Measurements from ENCODE around the gene ATP8B3. TPM values are rescaled to one million over a fixed set of nuclear protein-coding genes. Genes with fewer than 3 reads are reported as not detected.

Gene ATP8B3
- total and polyA plus RNA-seq, 10 of the 15 experiments (the other 5 are each of a cell fraction or from before 2014, with no cell fraction given): 0.13 to 1.7 (median 0.52) TPM

DNA sequence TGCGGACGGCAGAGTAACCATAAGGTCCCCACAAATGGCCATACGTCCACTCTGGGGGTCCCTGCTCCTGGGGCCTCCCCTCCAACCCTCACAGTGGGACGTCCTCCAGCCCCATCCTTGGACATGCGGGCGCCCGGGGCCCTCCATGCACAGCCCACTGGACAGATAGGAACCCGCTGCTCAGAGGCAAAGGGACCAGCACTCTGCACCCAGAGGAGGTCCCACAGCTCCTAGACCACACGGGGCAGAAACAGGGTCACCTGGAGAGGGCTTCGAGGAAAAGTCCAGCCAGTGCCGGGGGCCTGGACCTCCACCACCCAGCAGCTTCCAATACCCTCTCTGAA, 25.1 kb upstream of the ATP8B3 start:
- H4K20me1 ChIP-seq (ENCODE audit: control insufficient read depth, insufficient read depth): peaks cover 8% of the 10 kb centered on the region
- TF ChIP-seq YY1 (IDR thresholded peaks at IDR 0.05; ENCODE audit: low read depth, low read length): no peak
- TF ChIP-seq ATF7 (IDR thresholded peaks at IDR 0.05; ENCODE audit: low read depth): no peak
- TF ChIP-seq EGR1 (IDR thresholded peaks at IDR 0.05; ENCODE audit: borderline replicate concordance in 1 of 2, low read depth in 2 of 2, low read length in 2 of 2): no peak
- TF ChIP-seq NR2C2 (IDR thresholded peaks at IDR 0.05; ENCODE audit: borderline replicate concordance, control insufficient read depth, insufficient read length, low read depth): no peak
- no peak for TF ChIP-seq CBX3 (IDR thresholded peaks at IDR 0.05; ENCODE audit: borderline replicate concordance, low read depth)
- TF ChIP-seq SIN3A (IDR thresholded peaks at IDR 0.05; ENCODE audit: low read depth, low read length): no peak
- TF ChIP-seq ZNF687 (IDR thresholded peaks at IDR 0.05): no peak
- no peak for TF ChIP-seq ASH2L (IDR thresholded peaks at IDR 0.05; ENCODE audit: borderline replicate concordance, low read depth)
- TF ChIP-seq SRF (IDR thresholded peaks at IDR 0.05; ENCODE audit: low read depth in 2 of 2, low read length in 2 of 2): no peak
- TF ChIP-seq, protein P1, sequence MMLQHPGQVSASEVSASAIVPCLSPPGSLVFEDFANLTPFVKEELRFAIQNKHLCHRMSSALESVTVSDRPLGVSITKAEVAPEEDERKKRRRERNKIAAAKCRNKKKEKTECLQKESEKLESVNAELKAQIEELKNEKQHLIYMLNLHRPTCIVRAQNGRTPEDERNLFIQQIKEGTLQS (IDR thresholded peaks at IDR 0.05; ENCODE audit: borderline replicate concordance, extremely low read depth, low read depth, low read length): no peak
- no peak for TF ChIP-seq MYC (IDR thresholded peaks at IDR 0.05; ENCODE audit: insufficient read depth, insufficient read length, insufficient replicate concordance, low read length, severe bottlenecking)
- TF ChIP-seq, protein P2, sequence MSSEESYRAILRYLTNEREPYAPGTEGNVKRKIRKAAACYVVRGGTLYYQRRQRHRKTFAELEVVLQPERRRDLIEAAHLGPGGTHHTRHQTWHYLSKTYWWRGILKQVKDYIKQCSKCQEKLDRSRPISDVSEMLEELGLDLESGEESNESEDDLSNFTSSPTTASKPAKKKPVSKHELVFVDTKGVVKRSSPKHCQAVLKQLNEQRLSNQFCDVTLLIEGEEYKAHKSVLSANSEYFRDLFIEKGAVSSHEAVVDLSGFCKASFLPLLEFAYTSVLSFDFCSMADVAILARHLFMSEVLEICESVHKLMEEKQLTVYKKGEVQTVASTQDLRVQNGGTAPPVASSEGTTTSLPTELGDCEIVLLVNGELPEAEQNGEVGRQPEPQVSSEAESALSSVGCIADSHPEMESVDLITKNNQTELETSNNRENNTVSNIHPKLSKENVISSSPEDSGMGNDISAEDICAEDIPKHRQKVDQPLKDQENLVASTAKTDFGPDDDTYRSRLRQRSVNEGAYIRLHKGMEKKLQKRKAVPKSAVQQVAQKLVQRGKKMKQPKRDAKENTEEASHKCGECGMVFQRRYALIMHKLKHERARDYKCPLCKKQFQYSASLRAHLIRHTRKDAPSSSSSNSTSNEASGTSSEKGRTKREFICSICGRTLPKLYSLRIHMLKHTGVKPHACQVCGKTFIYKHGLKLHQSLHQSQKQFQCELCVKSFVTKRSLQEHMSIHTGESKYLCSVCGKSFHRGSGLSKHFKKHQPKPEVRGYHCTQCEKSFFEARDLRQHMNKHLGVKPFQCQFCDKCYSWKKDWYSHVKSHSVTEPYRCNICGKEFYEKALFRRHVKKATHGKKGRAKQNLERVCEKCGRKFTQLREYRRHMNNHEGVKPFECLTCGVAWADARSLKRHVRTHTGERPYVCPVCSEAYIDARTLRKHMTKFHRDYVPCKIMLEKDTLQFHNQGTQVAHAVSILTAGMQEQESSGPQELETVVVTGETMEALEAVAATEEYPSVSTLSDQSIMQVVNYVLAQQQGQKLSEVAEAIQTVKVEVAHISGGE (CRISPR knock-in tag; IDR thresholded peaks at IDR 0.05): no peak
- TF ChIP-seq HDAC6 (IDR thresholded peaks at IDR 0.05; ENCODE audit: unreplicated experiment): no peak

More for the DNA sequence above, 25.1 kb upstream of the ATP8B3 start:
- DNase-seq (ENCODE audit: low read depth, low spot score) (no peak), ATAC-seq (no peak; the same call in 2 of the 3 replicates), FAIRE-seq (no peak)
- ChIA-PET SMC1A (ENCODE audit: uncharacterized antibody, unreplicated experiment) (interaction anchor here (0.8 to 1.1 kb wide), 3 partner anchors 10 to 74 kb away, joined by 3 read pairs; no protein-coding TSS in a partner anchor), CTCF (interaction anchor here (0.8 to 4.2 kb wide), 8 partner anchors 8 to 479 kb away, joined by 3 to 27 read pairs (median 4); partner anchors contain the start of gene REXO1), POLR2A (interaction anchor here (0.6 kb wide), 1 partner anchor 11 kb away, joined by 4 read pairs; no protein-coding TSS in a partner anchor), RAD21 (ENCODE audit: unreplicated experiment) (interaction anchor here (1.2 kb wide), 1 partner anchor 23 kb away, joined by 3 read pairs; no protein-coding TSS in a partner anchor)
- no peaks in the 10 kb centered on the region for H3K4me1 ChIP-seq (ENCODE audit: control insufficient read depth, insufficient read depth, low read length)
- H3K79me2 ChIP-seq (ENCODE audit: control insufficient read depth, insufficient read depth, low read length): peaks cover 27% of the 10 kb centered on the region
- H2AFZ ChIP-seq (ENCODE audit: control insufficient read depth, low read depth, low read length): no peak overlapping the region
- H3K9me3 ChIP-seq (replicated peaks; ENCODE audit: control insufficient read depth, insufficient read depth, low read length): no peaks in the 10 kb centered on the region
- intact Hi-C loops (cut with micrococcal nuclease; ENCODE audit: unreplicated experiment): no loop called here
- no peak overlapping the region for H3K4me3 ChIP-seq
- BruUV-seq (replicated peaks): no TSS peak
- no peak overlapping the region for H3K9ac ChIP-seq (ENCODE audit: control insufficient read depth, insufficient read depth, low read length)
- no peak overlapping the region for H3K4me2 ChIP-seq (ENCODE audit: control insufficient read depth, insufficient read depth)
- H3K27ac ChIP-seq (ENCODE audit: control insufficient read depth, insufficient read depth): no peak overlapping the region
- WGBS (ENCODE audit: insufficient coverage, insufficient replicate concordance, low lambda C conversion rate, missing lambda C conversion rate): 63% methylated on average over 11 of the region's 11 CpGs
- H3K36me3 ChIP-seq (ENCODE audit: control insufficient read depth in 2 of 2, insufficient read depth in 2 of 2, low read length in 1 of 2): no peaks in the 10 kb centered on the region; a peak in 2 of 4 replicates
- in situ Hi-C loops (cut with MboI): no loop called here
- no peaks in the 10 kb centered on the region for H3K27me3 ChIP-seq (replicated peaks in 1 of 2; ENCODE audit: control insufficient read depth in 2 of 2, insufficient read depth in 2 of 2, low read length in 1 of 2)

All from GM12878 (cell line).